Type B pancreatic cell (in vitro differentiated cells): ENCODE measurements around the gene LRBA. TPM values are rescaled to one million over a fixed set of nuclear protein-coding genes. Genes with fewer than 3 reads are reported as not detected.
A peak's percentile ranks its signal among the peaks of the same experiment; 100 is the strongest.
"Not testable (repeated sequence)": the region's sequence is repeated elsewhere in the genome, so short reads cannot be mapped to it uniquely, and the experiment has no call there.

Experiments
- DNase-seq: peaks from one replicate; pipeline ENCODE4 v3.0.0; 2021; ENCODE audit warnings: mixed read lengths; ENCODE audit not compliant: unreplicated experiment; ENCODE audit errors: extremely low spot score
- H3K27ac Mint-ChIP-seq: 2 replicates; pipeline ENCODE4 v1.8.0; 2021; ENCODE audit warnings: mild to moderate bottlenecking, mixed read lengths
- H3K27me3 Mint-ChIP-seq: 2 replicates; pipeline ENCODE4 v1.8.0; 2021; ENCODE audit warnings: mixed read lengths
- H3K36me3 Mint-ChIP-seq: 2 replicates; pipeline ENCODE4 v1.8.0; 2021; ENCODE audit warnings: mixed read lengths
- H3K4me1 Mint-ChIP-seq: one replicate; pipeline ENCODE4 v1.8.0; 2021; ENCODE audit warnings: mixed read lengths; ENCODE audit not compliant: unreplicated experiment
- H3K4me3 Mint-ChIP-seq: 2 replicates; pipeline ENCODE4 v1.8.0; 2021; ENCODE audit warnings: mild to moderate bottlenecking, mixed read lengths
- H3K9me3 Mint-ChIP-seq: 2 replicates; pipeline ENCODE4 v1.8.0; 2021; ENCODE audit warnings: mixed read lengths
- total RNA-seq: library from RNA; stranded (reverse); gene quantifications from 2 replicates; pipeline ENCODE4 v1.2.1, GENCODE V29; 2021; ENCODE audit warnings: low replicate concordance
- TF ChIP-seq, protein P1 (sequence below): fragments of 200-600 bp; sonication (generic); conservative IDR thresholded peaks from 2 replicates; pipeline ENCODE4 v1.5.0; 2021; ENCODE audit warnings: antibody characterized with exemption, mild to moderate bottlenecking

Gene LRBA
- total RNA-seq, 1 donor from 2014 or later: 64.5 TPM

DNA sequence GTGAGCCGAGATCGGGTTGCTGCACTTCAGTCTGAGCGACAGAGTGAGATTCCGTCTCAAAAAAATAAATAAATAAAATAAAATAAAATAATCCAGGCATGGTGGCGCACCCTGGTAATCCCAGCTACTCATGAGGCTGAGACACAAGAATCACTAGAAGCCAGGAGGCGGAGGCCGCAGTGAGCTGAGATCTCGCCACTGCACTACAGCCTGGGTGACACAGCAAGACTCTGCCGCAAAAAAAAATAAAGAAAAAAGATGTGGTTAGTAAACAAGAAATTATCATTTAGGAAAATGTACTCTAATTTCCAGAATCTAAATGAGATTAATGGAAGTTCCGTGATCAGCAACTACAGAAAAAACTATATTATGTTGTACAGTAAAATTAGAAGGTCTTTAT lies 14.5 kb upstream of the LRBA start:
- Mint-ChIP-seq H3K9me3 (no peaks in the 10 kb centered on the region), H3K27me3 (no peaks in the 10 kb centered on the region), H3K36me3 (no peaks in the 10 kb centered on the region), H3K4me1 (peaks cover 5% of the 10 kb centered on the region), H3K4me3 (no peak overlapping the region), H3K27ac (no peak overlapping the region)
- DNase-seq: no peak
- TF ChIP-seq, protein P1, sequence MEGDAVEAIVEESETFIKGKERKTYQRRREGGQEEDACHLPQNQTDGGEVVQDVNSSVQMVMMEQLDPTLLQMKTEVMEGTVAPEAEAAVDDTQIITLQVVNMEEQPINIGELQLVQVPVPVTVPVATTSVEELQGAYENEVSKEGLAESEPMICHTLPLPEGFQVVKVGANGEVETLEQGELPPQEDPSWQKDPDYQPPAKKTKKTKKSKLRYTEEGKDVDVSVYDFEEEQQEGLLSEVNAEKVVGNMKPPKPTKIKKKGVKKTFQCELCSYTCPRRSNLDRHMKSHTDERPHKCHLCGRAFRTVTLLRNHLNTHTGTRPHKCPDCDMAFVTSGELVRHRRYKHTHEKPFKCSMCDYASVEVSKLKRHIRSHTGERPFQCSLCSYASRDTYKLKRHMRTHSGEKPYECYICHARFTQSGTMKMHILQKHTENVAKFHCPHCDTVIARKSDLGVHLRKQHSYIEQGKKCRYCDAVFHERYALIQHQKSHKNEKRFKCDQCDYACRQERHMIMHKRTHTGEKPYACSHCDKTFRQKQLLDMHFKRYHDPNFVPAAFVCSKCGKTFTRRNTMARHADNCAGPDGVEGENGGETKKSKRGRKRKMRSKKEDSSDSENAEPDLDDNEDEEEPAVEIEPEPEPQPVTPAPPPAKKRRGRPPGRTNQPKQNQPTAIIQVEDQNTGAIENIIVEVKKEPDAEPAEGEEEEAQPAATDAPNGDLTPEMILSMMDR: no peak

DNA sequence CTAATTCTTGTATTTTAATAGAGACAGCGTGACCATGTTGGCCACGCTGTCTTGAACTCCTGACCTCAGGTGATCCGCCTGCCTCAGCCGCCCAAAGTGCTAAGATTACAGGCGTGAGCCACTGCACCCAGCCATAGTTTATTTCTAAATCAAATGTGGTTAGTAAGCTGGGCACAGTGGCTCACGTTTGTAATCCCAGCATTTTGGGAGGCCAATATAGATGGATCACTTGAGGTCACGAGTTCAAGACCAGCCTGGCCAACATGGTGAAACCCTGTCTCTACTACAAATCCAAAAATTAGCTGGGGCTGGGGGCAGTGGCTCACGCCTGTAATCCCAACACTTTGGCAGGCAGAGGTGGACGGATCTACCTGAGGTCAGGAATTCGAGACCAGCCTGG lies 13.9 kb upstream of the LRBA start:
- not testable (repeated sequence) for H3K27ac Mint-ChIP-seq, H3K4me3 Mint-ChIP-seq, H3K27me3 Mint-ChIP-seq, H3K36me3 Mint-ChIP-seq, H3K4me1 Mint-ChIP-seq, H3K9me3 Mint-ChIP-seq, DNase-seq

DNA sequence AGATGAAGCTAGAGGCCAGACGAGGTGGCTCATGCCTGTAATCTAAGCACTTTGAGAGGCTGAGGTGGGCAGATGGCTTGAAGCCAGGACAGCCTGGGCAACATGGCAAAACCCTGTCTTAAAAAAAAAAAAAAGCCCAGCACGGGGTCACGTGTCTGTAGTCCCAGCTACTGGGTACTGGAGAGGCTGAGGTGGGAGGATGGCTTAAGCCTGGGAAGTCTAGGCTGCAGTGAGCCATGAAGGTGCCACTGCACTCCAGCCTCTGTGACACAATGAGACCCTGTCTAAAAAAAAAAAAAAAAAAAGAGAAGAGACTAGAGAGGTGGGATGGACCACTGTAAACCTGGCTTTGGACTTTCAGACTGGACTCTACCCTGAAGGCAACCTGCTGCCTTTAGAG lies 10.7 kb upstream of the LRBA start:
- H3K36me3 Mint-ChIP-seq: no peaks in the 10 kb centered on the region
- H3K27me3 Mint-ChIP-seq: no peaks in the 10 kb centered on the region
- H3K27ac Mint-ChIP-seq: no peak overlapping the region
- H3K4me3 Mint-ChIP-seq: no peak overlapping the region
- no peak for DNase-seq
- H3K9me3 Mint-ChIP-seq: no peaks in the 10 kb centered on the region
- no peaks in the 10 kb centered on the region for H3K4me1 Mint-ChIP-seq
- TF ChIP-seq, protein P1: no peak

DNA sequence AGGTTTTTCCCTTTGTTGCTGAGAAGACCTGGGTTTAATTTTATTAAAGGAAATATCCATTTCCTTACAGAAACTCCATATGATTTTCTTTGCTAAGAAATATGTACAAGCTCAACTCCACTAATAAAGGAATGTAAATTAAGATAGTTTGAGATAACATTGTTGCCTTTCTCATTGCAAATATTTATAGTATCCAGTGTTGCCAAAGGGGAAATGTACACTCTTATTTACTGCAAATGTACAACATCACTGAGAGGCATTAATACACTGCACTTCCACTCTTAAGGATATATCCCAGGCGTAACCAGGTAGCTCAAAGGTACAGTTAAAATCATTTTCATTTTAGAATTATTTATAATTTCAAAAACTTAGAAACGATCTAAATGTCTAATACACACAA lies 7.5 kb upstream of the LRBA start:
- no peak for DNase-seq
- TF ChIP-seq, protein P1: no peak
- no peak overlapping the region for H3K4me3 Mint-ChIP-seq
- H3K4me1 Mint-ChIP-seq: no peaks in the 10 kb centered on the region
- H3K27me3 Mint-ChIP-seq: no peaks in the 10 kb centered on the region
- no peak overlapping the region for H3K27ac Mint-ChIP-seq
- H3K9me3 Mint-ChIP-seq: no peaks in the 10 kb centered on the region
- H3K36me3 Mint-ChIP-seq: no peaks in the 10 kb centered on the region

DNA sequence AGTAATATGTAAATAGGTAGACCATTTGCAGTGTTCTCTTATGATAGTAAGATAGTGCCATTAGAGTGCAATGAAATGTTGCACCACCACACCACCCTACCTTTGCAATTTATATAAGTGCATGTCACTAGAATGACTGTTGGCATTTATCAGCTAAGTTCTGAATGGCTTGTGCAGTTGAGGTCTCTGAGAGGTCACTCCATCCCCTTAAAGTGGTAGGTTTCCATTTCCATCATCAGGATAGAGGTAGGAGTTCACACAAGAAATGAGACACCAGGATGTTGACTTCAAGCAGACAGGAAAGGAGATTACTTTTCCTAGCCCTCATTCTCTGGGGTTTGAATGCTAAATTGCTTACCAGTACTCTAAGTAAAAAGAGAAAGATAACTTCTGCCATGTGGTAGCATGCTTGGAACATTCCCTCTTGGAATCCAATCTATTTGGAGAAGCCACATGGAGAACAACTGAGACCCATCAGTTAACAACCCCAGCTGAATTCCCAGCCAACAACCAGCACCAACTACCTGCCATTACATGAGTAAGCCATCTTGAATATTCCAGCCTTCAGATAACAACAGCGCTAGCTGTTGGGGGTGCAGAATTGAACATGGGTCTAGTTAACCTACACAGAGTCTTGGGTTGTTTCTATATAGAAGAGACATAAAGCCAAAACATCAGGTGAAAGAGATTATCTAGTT lies 6.7 kb upstream of the LRBA start:
- H3K4me1 Mint-ChIP-seq: no peaks in the 10 kb centered on the region
- H3K4me3 Mint-ChIP-seq: no peak overlapping the region
- TF ChIP-seq, protein P1: no peak
- no peak overlapping the region for H3K27ac Mint-ChIP-seq
- no peaks in the 10 kb centered on the region for H3K27me3 Mint-ChIP-seq
- no peaks in the 10 kb centered on the region for H3K36me3 Mint-ChIP-seq
- DNase-seq: no peak
- H3K9me3 Mint-ChIP-seq: no peaks in the 10 kb centered on the region

DNA sequence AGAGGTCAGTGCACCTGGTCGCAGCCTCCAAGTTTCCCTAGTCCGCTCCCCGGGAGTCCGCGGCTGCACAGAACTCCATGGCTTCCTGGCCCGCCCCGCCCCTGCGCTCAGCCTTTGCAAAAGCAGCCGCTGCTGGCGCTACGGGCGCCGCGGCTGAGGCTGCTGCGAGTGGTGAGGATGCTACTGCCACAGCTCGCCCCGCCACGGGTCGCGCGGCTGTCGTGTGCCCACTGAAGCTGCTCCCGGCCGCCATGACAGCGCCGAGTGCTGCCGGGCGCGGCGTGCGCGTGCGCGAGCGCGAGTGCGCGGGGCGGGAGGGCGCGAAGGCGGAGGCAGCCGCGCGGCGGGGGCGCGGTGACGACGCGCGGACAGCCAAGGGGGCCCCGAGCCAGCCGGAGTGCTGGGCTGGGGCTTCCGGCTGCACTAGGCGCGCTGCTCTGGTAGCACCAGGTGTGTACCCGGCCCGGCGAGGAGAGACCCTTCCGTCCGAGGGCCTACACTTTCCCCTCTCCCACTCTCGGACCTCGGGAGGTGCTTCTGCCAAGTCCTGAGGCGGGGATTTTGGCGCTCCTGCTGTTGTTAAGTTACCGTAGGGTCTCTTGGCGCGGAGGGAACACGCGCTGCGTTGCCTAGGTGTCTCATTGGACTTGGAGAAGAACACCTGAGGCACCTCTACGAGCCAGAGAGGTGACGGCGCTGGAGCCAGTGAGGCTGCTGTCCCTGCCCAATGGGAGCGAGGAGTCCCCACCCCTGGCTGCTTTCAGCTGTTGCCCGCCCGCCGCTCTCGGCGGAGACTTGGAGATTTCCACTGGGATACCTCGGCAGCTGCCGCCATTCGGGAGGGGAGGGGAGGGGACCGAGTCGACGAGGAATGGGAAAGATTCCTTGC lies 619 bp upstream of the LRBA start:
- Mint-ChIP-seq H3K27me3 (no peaks in the 10 kb centered on the region), H3K36me3 (no peaks in the 10 kb centered on the region), H3K4me3 (peak overlapping the region; percentile 100), H3K4me1 (peaks cover 22% of the 10 kb centered on the region), H3K27ac (peak overlapping the region; percentile 98), H3K9me3 (no peaks in the 10 kb centered on the region)
- TF ChIP-seq, protein P1: no peak
- DNase-seq: peak; percentile 87
